GM19035 (cell line): ENCODE results near the gene SHC4.
"Not testable (repeated sequence)": the region's sequence is repeated elsewhere in the genome, so short reads cannot be mapped to it uniquely, and the experiment has no call there.

Experiments used
- ATAC-seq: cut with Tn5 transposase; IDR thresholded peaks from one replicate; pipeline ENCODE4 v1.9.1; 2021; ENCODE audit not compliant: unreplicated experiment

The SHC4 gene

GRCh38 chr15:48855501-48856440 is 107.9 kb downstream of the SHC4 start:
- ATAC-seq, result no peak

- not testable (repeated sequence) for ATAC-seq
These were observed 109.3 kb downstream of the SHC4 start for GRCh38 chr15:48854434-48854833.

GRCh38 chr15:48851956-48852355 is 111.8 kb downstream of the SHC4 start:
- ATAC-seq, result no peak

DNA sequence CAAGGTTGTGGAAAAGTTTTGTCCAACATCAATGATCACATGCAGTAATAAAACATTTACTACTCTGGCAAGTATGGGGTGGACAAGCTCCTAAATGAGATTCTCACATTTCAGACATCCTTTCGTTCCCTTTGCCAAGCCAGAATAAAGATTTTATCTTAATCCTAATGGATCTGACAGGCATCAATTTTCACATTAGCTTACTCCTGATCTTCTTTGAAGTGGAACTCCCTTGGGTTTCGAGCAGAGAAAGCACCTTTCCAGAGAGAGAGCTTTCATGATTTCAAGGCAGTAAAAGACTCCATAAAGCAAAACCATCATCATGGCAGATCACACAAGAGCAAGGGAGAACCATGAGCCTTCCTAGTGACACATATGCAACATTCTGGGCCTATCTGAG is 113.1 kb downstream of the SHC4 start:
- no peak for ATAC-seq

- ATAC-seq, result no peak
These were observed 118.6 kb downstream of the SHC4 start for GRCh38 chr15:48845123-48845522.

GRCh38 chr15:48842501-48842900 is 121.2 kb downstream of the SHC4 start:
- no peak for ATAC-seq

DNA sequence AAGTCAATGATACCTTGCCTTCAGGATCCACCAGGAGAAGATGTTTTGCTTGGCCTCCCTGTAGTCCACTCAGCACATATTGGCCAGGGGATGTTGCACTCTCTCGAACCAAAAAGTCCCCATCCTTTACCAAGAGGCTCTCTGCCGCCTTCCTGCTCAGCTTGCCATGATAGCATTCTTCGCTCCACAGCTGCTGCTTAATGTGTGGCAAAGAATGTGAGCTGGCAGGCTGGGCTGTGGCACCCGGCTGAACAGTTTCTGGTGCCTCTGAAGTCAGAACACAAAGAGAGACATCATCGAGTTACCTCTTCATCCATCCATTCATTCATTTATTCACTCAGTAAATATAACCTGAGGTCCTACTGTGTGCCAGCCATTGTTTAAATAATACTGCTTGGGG is 129.0 kb downstream of the SHC4 start:
- no peak for ATAC-seq

- ATAC-seq, result no peak
These were observed 130.0 kb downstream of the SHC4 start for GRCh38 chr15:48833526-48834239.

GRCh38 chr15:48832648-48833047 is 131.1 kb downstream of the SHC4 start:
- ATAC-seq, result no peak

- no peak for ATAC-seq
These were observed 134.8 kb downstream of the SHC4 start for GRCh38 chr15:48828906-48829305.

GRCh38 chr15:48828471-48828870 is 135.2 kb downstream of the SHC4 start:
- no peak for ATAC-seq

DNA sequence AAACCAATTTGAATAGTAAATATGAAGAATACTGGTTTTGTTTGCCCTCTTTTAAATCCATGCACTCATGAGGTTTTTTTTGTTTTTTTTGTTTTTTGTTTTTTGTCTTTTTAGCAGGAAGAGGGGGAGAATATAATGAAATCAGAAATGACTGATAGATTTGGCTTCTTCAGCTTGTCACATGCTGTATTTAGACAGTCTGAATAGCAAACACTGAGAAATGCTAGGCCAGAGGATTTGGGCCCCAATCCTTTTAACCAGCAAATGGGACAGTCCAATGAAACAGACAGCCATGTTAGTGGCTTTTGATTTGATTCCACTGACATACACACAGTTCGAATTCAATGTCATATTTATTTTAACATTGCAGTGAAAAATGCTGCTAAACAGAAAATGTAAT is 138.6 kb downstream of the SHC4 start:
- no peak for ATAC-seq

DNA sequence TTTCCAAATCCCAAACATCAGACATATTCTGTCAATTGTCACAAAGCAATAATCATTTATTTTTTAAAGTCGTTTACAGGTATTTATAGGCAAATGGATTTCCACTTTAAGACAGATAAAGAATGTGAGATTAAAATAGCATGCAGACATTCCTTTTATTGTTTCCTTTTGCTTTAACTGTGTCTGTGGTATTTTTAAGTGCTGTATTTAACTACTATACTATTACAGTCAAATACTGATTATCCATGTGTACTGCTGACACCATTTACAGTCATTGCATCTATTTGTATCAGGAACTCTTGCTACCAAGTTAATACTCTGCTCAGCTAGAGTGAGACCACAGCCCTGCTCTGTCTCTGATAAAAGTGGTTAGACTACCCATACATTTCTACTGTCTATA is 140.0 kb downstream of the SHC4 start:
- ATAC-seq, result no peak

- no peak for ATAC-seq
These were observed 140.5 kb downstream of the SHC4 start for GRCh38 chr15:48823237-48823636.

GRCh38 chr15:48814286-48814685 is 149.4 kb downstream of the SHC4 start:
- no peak for ATAC-seq

- ATAC-seq, result no peak
These were observed 152.3 kb downstream of the SHC4 start for GRCh38 chr15:48811325-48811958.

DNA sequence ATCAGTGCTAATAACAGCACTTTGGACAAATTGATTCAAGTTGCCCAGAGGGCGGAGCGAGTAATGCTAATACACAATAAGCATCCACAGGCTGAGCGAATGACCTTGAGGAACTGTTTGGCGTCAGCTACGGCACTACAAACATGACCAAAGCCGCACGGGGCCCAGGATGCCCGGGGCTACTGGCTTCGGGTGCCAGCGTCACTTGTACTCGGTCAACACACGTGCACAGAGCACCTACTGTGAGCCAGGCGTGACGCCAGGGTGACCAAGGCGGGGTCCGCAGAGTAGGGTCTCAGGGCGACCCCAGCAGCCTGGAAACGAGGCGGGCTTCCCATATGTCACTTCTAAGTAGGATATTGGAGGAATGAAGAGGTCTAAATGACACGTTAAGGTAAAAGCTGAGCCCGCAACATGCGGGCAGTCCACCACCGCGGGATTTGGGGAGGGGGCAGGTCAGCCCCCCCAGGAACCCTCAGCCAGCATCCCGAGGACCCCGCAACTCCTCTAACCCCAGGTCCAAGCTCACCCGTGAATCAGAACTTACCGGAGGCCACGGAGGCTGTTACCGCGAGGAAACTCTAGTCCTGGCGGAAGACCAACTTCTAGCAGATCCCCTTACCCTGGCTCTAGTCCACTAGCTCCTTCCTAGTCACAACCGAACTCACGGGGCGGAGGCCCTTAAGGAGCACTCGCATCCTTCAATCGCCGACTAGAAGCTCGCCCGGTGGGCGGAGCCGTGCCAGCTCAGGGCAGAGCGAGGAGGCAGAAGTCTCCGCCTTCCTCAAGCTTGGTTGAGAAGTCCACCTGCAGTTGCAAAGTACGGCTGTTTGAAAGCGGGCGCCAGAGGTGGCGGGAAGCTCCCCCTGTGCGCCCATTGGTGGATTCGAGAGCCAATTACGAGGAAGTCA is 153.1 kb downstream of the SHC4 start, which contains the start of gene CEP152:
TSS of gene CEP152 (minus strand) at position 656 of the 911 bp plus-strand sequence. CDS start 5,420 bp downstream, outside the sequence.
- peak; percentile 98 for ATAC-seq

DNA sequence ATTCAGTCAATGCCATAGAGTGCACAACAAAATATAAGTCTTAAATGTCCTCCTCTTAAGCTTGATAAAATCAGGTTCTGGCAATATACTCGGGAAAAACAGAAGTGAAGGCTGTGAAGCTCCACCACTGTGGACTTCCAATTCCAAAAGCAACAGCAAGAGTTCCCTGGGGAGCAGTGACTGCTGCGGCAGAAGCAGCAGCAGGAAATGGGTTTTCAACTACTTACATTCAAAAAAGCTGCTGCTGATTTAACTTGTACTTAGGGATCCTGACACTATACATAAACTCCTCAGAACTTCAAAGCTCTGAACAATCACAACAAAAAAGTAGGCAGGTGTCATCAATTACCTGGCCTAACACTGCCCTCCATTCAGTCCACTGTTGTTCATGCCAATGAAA is 157.6 kb downstream of the SHC4 start:
- no peak for ATAC-seq

DNA sequence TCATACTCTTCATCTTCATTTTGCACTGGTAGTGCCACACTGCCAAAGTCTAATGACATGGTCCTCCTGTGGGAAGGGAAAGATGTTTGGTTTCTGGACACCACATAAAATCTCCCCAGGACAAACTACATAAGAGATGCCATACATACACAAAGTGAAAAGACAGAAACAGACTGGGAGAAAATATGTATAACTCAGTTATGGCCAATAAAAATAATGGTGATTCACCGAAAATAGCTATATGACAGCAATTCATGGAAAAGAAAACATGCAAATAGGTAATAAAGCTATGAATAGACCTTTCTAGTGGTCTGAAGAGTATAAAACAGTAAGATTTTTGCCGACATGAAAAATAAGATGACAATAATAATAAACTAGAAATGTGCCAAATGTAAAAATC is 158.1 kb downstream of the SHC4 start:
- no peak for ATAC-seq

DNA sequence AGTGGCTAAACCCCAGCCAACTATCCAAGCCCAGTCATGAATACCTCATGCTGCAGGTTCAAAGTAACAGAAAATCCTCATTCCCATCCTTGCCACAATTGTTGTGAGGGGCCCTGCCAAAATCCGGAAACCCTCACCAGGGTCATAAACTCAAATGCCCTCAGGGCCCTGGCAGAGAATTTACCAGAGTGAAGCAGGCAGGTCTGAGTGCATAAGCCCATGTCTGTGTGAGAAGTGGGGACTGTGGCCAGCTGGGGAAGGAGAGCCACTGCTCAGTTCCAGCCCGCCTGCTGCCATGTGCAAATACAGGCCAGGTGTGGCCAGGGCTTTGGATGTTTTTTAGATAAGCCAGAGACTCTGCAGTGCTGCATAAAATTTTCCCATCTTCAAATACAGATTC is 159.8 kb downstream of the SHC4 start:
- no peak for ATAC-seq

DNA sequence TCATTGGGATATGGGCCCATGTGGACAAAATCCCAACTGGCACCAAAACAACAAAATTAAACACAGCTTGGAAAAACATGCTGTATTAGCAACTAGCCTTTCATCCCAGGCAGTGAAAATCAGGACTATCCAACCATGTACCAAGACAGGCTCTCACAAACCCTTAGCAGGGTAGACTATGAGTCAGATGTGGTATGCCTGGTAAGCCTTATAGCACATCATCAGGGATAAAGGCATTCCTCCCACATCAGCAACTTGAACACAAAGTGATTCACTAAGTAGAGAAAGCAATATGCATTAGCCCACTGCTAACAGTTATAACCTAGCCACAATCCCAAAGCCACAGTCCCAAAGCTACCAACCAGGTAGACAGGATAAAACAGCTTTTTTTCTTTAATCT is 160.9 kb downstream of the SHC4 start:
- ATAC-seq, result no peak
